Small intestine (tissue), 7 donors: ENCODE results near the gene GRIK1. TPM values are rescaled to one million over a fixed set of nuclear protein-coding genes. Genes with fewer than 3 reads are reported as not detected.

Experiments
- DNase-seq, 2 donors: peaks; one replicate each; pipeline versions ENCODE4 v3.0.0 to v3.0.0-alpha.2; 2013
- FAIRE-seq: peaks from 2 replicates; lab custom pipeline; 2012; peaks lifted over from hg19 to GRCh38; lab: Jason Lieb, UNC
- H3K27ac ChIP-seq, 3 donors: one replicate each; pipeline ENCODE4 v1.5.1; 2013; ENCODE audit warnings: low read length in 2 of 3, mild to moderate bottlenecking in 2 of 3, control low read depth in 1 of 3, inconsistent platforms in 1 of 3, low read depth in 1 of 3, moderate library complexity in 1 of 3
- H3K27me3 ChIP-seq, 3 donors: one replicate each; pipeline ENCODE4 v1.6.1; 2013; ENCODE audit warnings: low read length in 3 of 3, inconsistent platforms in 1 of 3; ENCODE audit not compliant: control insufficient read depth in 3 of 3, insufficient read depth in 3 of 3
- H3K36me3 ChIP-seq, 3 donors: one replicate each; pipeline ENCODE4 v1.6.1; 2013; ENCODE audit warnings: low read length in 3 of 3, inconsistent platforms in 1 of 3, low read depth in 1 of 3, mild to moderate bottlenecking in 1 of 3, moderate library complexity in 1 of 3; ENCODE audit not compliant: control insufficient read depth in 3 of 3, insufficient read depth in 2 of 3
- H3K4me1 ChIP-seq, 3 donors: one replicate each; pipeline ENCODE4 v1.6.1; 2013; ENCODE audit warnings: low read length in 2 of 3, inconsistent platforms in 1 of 3, low read depth in 1 of 3, mild to moderate bottlenecking in 1 of 3, moderate library complexity in 1 of 3; ENCODE audit not compliant: control insufficient read depth in 3 of 3, insufficient read depth in 2 of 3
- H3K4me3 ChIP-seq, 3 donors: one replicate each; pipeline ENCODE4 v1.5.1; 2013; ENCODE audit warnings: low read length in 3 of 3, control low read depth in 1 of 3, inconsistent platforms in 1 of 3, low read depth in 1 of 3, mild to moderate bottlenecking in 1 of 3, moderate library complexity in 1 of 3
- H3K9me3 ChIP-seq, 2 donors: one replicate each; pipeline ENCODE4 v1.6.1; 2013; ENCODE audit warnings: low read depth in 1 of 2, low read length in 1 of 2; ENCODE audit not compliant: control insufficient read depth in 2 of 2, insufficient read depth in 1 of 2
- WGBS, 3 donors: extraction: QIAGEN DNeasy Blood & Tissue Kit; methylation state at CpG; one replicate each; pipeline ENCODE4 v1.1.7; 2013; 5-methylcytosine and 5-hydroxymethylcytosine counted together
- polyA plus RNA-seq, 4 donors: library from polyadenylated mRNA; stranded (reverse) in 3 of 4; unstranded in 1 of 4; fragments of 200-250 nt in 3 of 4; fragments of 120-200 nt in 1 of 4; gene quantifications; one replicate each; pipeline versions ENCODE4 v1.2.1 to v1.2.3, GENCODE V29; 2013
- donor health status: healthy with polysubstance abuse.
- donor health status: control.
- donor health status: control.
- donor health status: Bipolar disorder and iron deficiency.
- donor health status: healthy.

The GRIK1 gene
- polyA plus RNA-seq, 4 donors = 0.24 to 0.37 TPM; not detected in 2

DNA sequence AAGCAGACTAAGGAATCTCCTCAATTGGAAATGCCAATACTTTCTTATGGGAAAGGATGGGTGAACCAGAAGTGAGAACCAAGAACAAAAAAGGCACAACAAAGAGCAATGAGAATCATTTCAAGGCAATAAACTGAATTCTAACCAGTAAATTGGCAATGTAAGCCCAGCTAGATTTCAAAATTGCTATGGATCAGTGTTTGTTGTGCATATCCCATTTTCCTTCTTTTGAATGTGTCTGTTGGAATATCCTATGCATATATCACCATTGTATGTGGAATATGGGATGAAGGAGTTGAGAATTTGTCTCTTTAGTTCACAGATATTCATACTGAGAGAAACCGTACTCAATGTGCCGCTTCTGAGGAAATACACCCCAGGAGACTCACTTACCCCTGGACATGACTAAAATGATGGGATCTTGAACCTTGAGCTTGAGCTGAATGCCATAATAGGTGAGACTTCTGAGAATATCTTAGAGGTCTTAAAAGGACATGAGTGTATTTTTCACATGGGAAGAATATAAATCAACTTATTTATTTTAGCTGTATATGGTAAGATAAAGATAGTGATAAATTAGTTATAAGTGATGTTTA lies 425.0 kb downstream of the GRIK1 start:
- DNase-seq (no peak), FAIRE-seq (no peak)
- H3K4me3 ChIP-seq = no peak overlapping the region
- 96 to 99% (median 98%) methylated on average over 2 of the region's 2 CpGs for WGBS, 3 donors
- H3K4me1 ChIP-seq = no peaks in the 10 kb centered on the region
- no peak overlapping the region for H3K27ac ChIP-seq
- no peaks in the 10 kb centered on the region for H3K27me3 ChIP-seq
- no peaks in the 10 kb centered on the region for H3K36me3 ChIP-seq
- peaks cover 0 to 9% of the 10 kb centered on the region in 2 donors for H3K9me3 ChIP-seq

DNA sequence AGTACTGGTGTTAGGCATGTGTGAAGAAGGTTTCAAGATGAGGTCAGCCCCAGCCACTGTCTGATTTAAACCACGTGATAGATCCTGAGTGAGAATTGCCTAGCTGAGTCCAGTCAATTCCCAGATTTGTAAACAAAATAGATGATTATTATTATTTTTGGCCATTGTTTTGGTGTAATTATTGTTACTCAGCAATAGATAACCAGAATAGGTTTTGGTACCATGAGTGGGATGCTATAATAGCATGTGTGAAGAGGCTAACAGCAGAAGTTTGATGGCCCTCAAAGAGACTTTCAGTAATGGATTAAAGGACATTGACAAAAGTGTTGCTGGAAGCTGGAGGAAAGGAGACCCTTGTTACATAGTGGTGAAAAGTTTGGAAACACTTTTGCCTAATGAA lies 426.3 kb downstream of the GRIK1 start:
- Histone ChIP-seq H3K27me3 (no peaks in the 10 kb centered on the region), H3K27ac (no peak overlapping the region), H3K9me3 (peaks cover 0 to 9% of the 10 kb centered on the region in 2 donors), H3K4me1 (no peaks in the 10 kb centered on the region), H3K36me3 (no peaks in the 10 kb centered on the region), H3K4me3 (no peak overlapping the region)
- no peak for FAIRE-seq
- 85 to 86% (median 86%) methylated on average over 1 of the region's 1 CpG for WGBS, 3 donors
- no peak for DNase-seq

DNA sequence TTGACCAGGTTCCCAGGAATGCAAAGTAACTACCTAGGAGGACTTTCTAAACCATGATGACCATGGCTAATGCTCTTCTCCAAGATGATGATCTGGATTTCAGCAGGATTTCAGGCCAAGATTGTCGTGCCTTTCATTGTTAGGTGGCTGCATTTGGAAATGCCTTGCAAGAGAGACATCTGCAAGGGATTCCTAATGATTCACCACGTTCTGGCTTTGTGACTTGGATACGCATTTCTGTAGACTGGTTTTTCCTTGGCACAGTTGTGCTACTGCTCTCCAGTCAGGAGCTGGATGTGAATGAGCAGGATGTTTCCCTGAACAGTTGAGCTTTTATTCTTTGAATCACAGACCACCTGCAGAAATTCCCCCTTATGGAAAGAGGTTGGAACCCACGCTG lies 428.7 kb downstream of the GRIK1 start:
- 74 to 82% (median 76%) methylated on average over 4 of the region's 4 CpGs for WGBS, 3 donors
- peaks cover 0 to 9% of the 10 kb centered on the region in 2 donors for H3K9me3 ChIP-seq
- DNase-seq = no peak
- H3K36me3 ChIP-seq = no peaks in the 10 kb centered on the region
- no peak for FAIRE-seq
- no peak overlapping the region for H3K4me3 ChIP-seq
- no peaks in the 10 kb centered on the region for H3K4me1 ChIP-seq
- H3K27ac ChIP-seq = no peak overlapping the region
- H3K27me3 ChIP-seq = no peaks in the 10 kb centered on the region

- no peaks in the 10 kb centered on the region for H3K4me1 ChIP-seq
- DNase-seq (no peak), FAIRE-seq (no peak)
- no peak overlapping the region for H3K4me3 ChIP-seq
- peaks cover 0 to 6% of the 10 kb centered on the region in 2 donors for H3K9me3 ChIP-seq
- WGBS, 3 donors = 78 to 86% (median 85%) methylated on average over 6 of the region's 6 CpGs
- H3K27ac ChIP-seq = no peak overlapping the region
- no peaks in the 10 kb centered on the region for H3K36me3 ChIP-seq
- H3K27me3 ChIP-seq = no peaks in the 10 kb centered on the region
These were observed 430.7 kb downstream of the GRIK1 start for GRCh38 chr21:29509121-29509520.

- H3K36me3 ChIP-seq = no peaks in the 10 kb centered on the region
- H3K27ac ChIP-seq = no peak overlapping the region
- 72 to 83% (median 76%) methylated on average over 4 of the region's 4 CpGs for WGBS, 3 donors
- FAIRE-seq (no peak), DNase-seq (no peak)
- H3K4me1 ChIP-seq = no peaks in the 10 kb centered on the region
- H3K4me3 ChIP-seq = no peak overlapping the region
- no peaks in the 10 kb centered on the region for H3K27me3 ChIP-seq
- H3K9me3 ChIP-seq = peaks cover 0 to 6% of the 10 kb centered on the region in 2 donors
These were observed 431.5 kb downstream of the GRIK1 start for GRCh38 chr21:29508301-29508700.

DNA sequence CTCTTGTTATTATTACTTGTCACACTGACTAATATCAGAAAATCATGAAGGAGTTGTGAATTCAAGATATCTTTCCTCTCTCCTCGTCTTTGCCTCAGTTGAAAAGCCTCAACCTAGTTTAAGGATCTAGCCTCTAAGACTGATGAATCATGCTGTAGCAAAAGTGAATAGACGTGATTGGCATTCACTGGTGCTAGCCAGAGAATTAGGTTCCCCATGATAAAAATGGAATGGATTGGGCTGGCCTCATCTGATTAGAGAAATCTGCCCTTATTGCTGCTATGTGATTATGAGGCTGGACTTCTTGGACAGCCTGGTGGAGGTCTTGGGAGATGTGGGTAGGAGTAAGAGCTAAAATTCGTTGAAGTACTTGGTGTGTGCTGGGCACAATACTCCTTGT lies 432.8 kb downstream of the GRIK1 start:
- peaks cover 0 to 2% of the 10 kb centered on the region in 2 donors for H3K9me3 ChIP-seq
- WGBS, 3 donors = 73 to 82% (median 78%) methylated on average over 3 of the region's 3 CpGs
- no peak overlapping the region for H3K27ac ChIP-seq
- FAIRE-seq (no peak), DNase-seq (no peak)
- no peaks in the 10 kb centered on the region for H3K27me3 ChIP-seq
- no peaks in the 10 kb centered on the region for H3K36me3 ChIP-seq
- no peak overlapping the region for H3K4me3 ChIP-seq
- no peaks in the 10 kb centered on the region for H3K4me1 ChIP-seq

DNA sequence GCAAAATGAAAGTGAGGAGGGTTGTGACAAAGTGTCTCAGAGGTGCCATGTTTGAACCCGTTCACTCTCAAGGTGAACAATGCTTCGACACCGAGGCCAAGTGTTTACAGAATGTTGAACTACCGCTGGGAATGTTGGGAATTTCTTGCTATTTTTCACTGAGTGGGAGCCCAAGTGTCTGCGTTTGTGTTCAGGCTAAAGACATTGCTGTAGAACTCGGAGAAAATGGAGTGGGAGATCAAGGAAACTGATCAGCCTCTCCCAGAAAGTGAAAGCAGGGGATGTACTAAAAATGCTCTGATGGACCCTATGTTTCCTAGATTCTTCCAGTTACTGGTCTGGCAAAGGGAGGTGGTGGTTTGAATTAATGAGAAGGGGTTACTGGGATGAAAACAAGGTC lies 433.6 kb downstream of the GRIK1 start:
- H3K9me3 ChIP-seq = peaks cover 0 to 2% of the 10 kb centered on the region in 2 donors
- no peaks in the 10 kb centered on the region for H3K27me3 ChIP-seq
- FAIRE-seq = no peak
- H3K4me3 ChIP-seq = no peak overlapping the region
- H3K36me3 ChIP-seq = no peaks in the 10 kb centered on the region
- WGBS, 3 donors = 62 to 70% (median 67%) methylated on average over 6 of the region's 6 CpGs
- no peak overlapping the region for H3K27ac ChIP-seq
- no peak for DNase-seq
- no peaks in the 10 kb centered on the region for H3K4me1 ChIP-seq

GRCh38 chr21:29504751-29505321 lies 435.0 kb downstream of the GRIK1 start:
- FAIRE-seq = no peak
- no peaks in the 10 kb centered on the region for H3K4me1 ChIP-seq
- 58 to 75% (median 58%) methylated on average over 3 of the region's 3 CpGs for WGBS, 3 donors
- H3K27ac ChIP-seq = no peak overlapping the region
- H3K27me3 ChIP-seq = no peaks in the 10 kb centered on the region
- no peak overlapping the region for H3K4me3 ChIP-seq
- peaks cover 0 to 2% of the 10 kb centered on the region in 2 donors for H3K9me3 ChIP-seq
- no peak for DNase-seq
- H3K36me3 ChIP-seq = no peaks in the 10 kb centered on the region

GRCh38 chr21:29501451-29501850 lies 438.3 kb downstream of the GRIK1 start:
- no peaks in the 10 kb centered on the region for H3K27me3 ChIP-seq
- no peak overlapping the region for H3K4me3 ChIP-seq
- no peak overlapping the region for H3K27ac ChIP-seq
- peaks cover 0 to 16% of the 10 kb centered on the region in 2 donors for H3K9me3 ChIP-seq
- 84 to 95% (median 90%) methylated on average over 1 of the region's 1 CpG for WGBS, 3 donors
- no peaks in the 10 kb centered on the region for H3K36me3 ChIP-seq
- no peaks in the 10 kb centered on the region for H3K4me1 ChIP-seq
- DNase-seq (no peak), FAIRE-seq (no peak)
